CD4-positive, alpha-beta T cell (primary cell): Measurements from ENCODE around the gene COX19. TPM values are rescaled to one million over a fixed set of nuclear protein-coding genes. Genes with fewer than 3 reads are reported as not detected.

Experiments
- ATAC-seq: fragments of 200-7000 bp; cut with Tn5 transposase; one replicate; pipeline ENCODE4 v1.10.0; 2022; ENCODE audit warnings: mild to moderate bottlenecking; ENCODE audit not compliant: poor library complexity
- CTCF ChIA-PET: fragments of 350-600 bp; sonication (Branson Sonifier 250); formaldehyde crosslinking; loops from one replicate; lab custom pipeline; 2021; ENCODE audit warnings: antibody characterized with exemption, inconsistent platforms; lab: Charles Lee
- POLR2A ChIA-PET: fragments of 350-600 bp; sonication (Branson Sonifier 250); formaldehyde crosslinking; loops from one replicate; lab custom pipeline; 2021; ENCODE audit warnings: antibody characterized with exemption, inconsistent platforms; lab: Charles Lee
- DNase-seq, 14 experiments: peaks; one replicate each; pipeline ENCODE4 v3.0.0-alpha.2; 2013 to 2020; ENCODE audit warnings: mixed read lengths in 2 of 14
- H3K27ac ChIP-seq, 2 donors: one replicate each; pipeline versions ENCODE4 v1.5.1 to v1.7.0; 2013; ENCODE audit warnings: low read length in 2 of 2, low read depth in 1 of 2, mild to moderate bottlenecking in 1 of 2
- H3K27me3 ChIP-seq, 2 experiments: 1 replicate in 1 of 2; 2 replicates in 1 of 2; pipeline versions ENCODE4 v1.6.1 to v1.7.0; 2013; ENCODE audit warnings: low read length in 2 of 2, control low read depth in 1 of 2, mild to moderate bottlenecking in 1 of 2, moderate library complexity in 1 of 2; ENCODE audit not compliant: insufficient read depth in 2 of 2, control insufficient read depth in 1 of 2
- H3K36me3 ChIP-seq: one replicate; pipeline ENCODE4 v1.6.1; 2013; ENCODE audit warnings: low read length, control low read depth; ENCODE audit not compliant: insufficient read depth
- H3K4me1 ChIP-seq: one replicate; pipeline ENCODE4 v1.6.1; 2013; ENCODE audit warnings: low read length, control low read depth; ENCODE audit not compliant: insufficient read depth
- H3K4me3 ChIP-seq: one replicate; pipeline ENCODE4 v1.5.1; 2013; ENCODE audit warnings: mild to moderate bottlenecking, low read length, moderate library complexity
- H3K9me3 ChIP-seq, 2 experiments: 1 replicate in 1 of 2; 2 replicates in 1 of 2; pipeline versions ENCODE4 v1.6.1 to v1.7.0; 2013; ENCODE audit warnings: low read length in 2 of 2, mild to moderate bottlenecking in 2 of 2, control low read depth in 1 of 2, moderate library complexity in 1 of 2; ENCODE audit not compliant: control insufficient read depth in 1 of 2, insufficient read depth in 1 of 2
- H3K27ac Mint-ChIP-seq: one replicate; pipeline ENCODE4 v1.8.0; 2020; ENCODE audit warnings: mixed read lengths
- H3K27me3 Mint-ChIP-seq: one replicate; pipeline ENCODE4 v1.8.0; 2021; ENCODE audit warnings: mixed read lengths
- H3K36me3 Mint-ChIP-seq: one replicate; pipeline ENCODE4 v1.8.0; 2021; ENCODE audit warnings: low read depth, mixed read lengths
- H3K4me1 Mint-ChIP-seq: one replicate; pipeline ENCODE4 v1.8.0; 2021; ENCODE audit warnings: low read depth, mixed read lengths
- H3K4me3 Mint-ChIP-seq: one replicate; pipeline ENCODE4 v1.8.0; 2020; ENCODE audit warnings: mild to moderate bottlenecking, mixed read lengths
- H3K9me3 Mint-ChIP-seq: one replicate; pipeline ENCODE4 v1.8.0; 2020; ENCODE audit warnings: mixed read lengths
- CTCF ChIP-seq: fragments of 200-600 bp; IDR thresholded peaks from one replicate; pipeline ENCODE4 v1.8.0; 2022; ENCODE audit warnings: antibody characterized with exemption, mild to moderate bottlenecking
- intact Hi-C, 2 experiments: fragments of 100-400 bp; cut with DNase I in 1 of 2; cut with micrococcal nuclease in 1 of 2; formaldehyde crosslinking; loops; one replicate each; pipeline versions ENCODE4 v1.15.1 to v1.9.0; 2023 to 2025; cut with DNase I, micrococcal nuclease
- total RNA-seq, 174 experiments: library from RNA in 2 of 174; stranded (reverse) in 2 of 174; gene quantifications; one replicate each; pipeline ENCODE4 v1.2.3 and lab custom pipeline; 2021 to 2026

Gene COX19
- total RNA-seq, 2 experiments from 2014 or later, result 47.7 to 51.8 TPM

- Histone ChIP-seq H3K4me1 (peaks cover 24% of the 10 kb centered on the region), H3K27me3 (peaks cover 4 to 8% of the 10 kb centered on the region in 2 experiments), H3K9me3 (peaks cover 0 to 11% of the 10 kb centered on the region in 2 experiments), H3K4me3 (no peak overlapping the region), H3K27ac (no peak overlapping the region), H3K36me3 (no peaks in the 10 kb centered on the region)
- Mint-ChIP-seq H3K36me3 (no peaks in the 10 kb centered on the region), H3K27ac (no peak overlapping the region), H3K4me1 (peaks cover 1% of the 10 kb centered on the region), H3K27me3 (peaks cover 21% of the 10 kb centered on the region), H3K4me3 (no peak overlapping the region), H3K9me3 (no peaks in the 10 kb centered on the region)
- CTCF ChIA-PET, result no interaction called here
- DNase-seq, result no peak
- TF ChIP-seq CTCF, result no peak
- ATAC-seq, result no peak
- intact Hi-C loops, result loop anchor here in 1 of 2 experiments (10.0 kb wide), 1 partner anchor 634 kb away; no protein-coding TSS in a partner anchor
- POLR2A ChIA-PET, result interaction anchor here (0.9 kb wide), 1 partner anchor 202 kb away, joined by 3 read pairs; no protein-coding TSS in a partner anchor
Measured at GRCh38 chr7:958221-959200, 16.8 kb downstream of the COX19 start.

- H3K27ac Mint-ChIP-seq, result no peak overlapping the region
- ATAC-seq (no peak), DNase-seq (peak in 2 of 14 experiments; percentile 64 to 66)
- Histone ChIP-seq H3K27ac (no peak overlapping the region), H3K27me3 (peaks cover 8 to 17% of the 10 kb centered on the region in 2 experiments), H3K4me3 (no peak overlapping the region), H3K36me3 (no peaks in the 10 kb centered on the region), H3K9me3 (peaks cover 0 to 8% of the 10 kb centered on the region in 2 experiments), H3K4me1 (peaks cover 24% of the 10 kb centered on the region)
- no peaks in the 10 kb centered on the region for H3K36me3 Mint-ChIP-seq
- no peak overlapping the region for H3K4me3 Mint-ChIP-seq
- no peak for TF ChIP-seq CTCF
- H3K27me3 Mint-ChIP-seq, result peaks cover 21% of the 10 kb centered on the region
- intact Hi-C loops, result loop anchor here in 1 of 2 experiments (10.0 kb wide), 1 partner anchor 633 kb away; no protein-coding TSS in a partner anchor
- CTCF ChIA-PET, result no interaction called here
- H3K4me1 Mint-ChIP-seq, result no peaks in the 10 kb centered on the region
- H3K9me3 Mint-ChIP-seq, result no peaks in the 10 kb centered on the region
- POLR2A ChIA-PET, result interaction anchor here (0.9 kb wide), 1 partner anchor 203 kb away, joined by 3 read pairs; no protein-coding TSS in a partner anchor
Measured at GRCh38 chr7:957418-958220, 17.7 kb downstream of the COX19 start.

GRCh38 chr7:956031-956430, 19.3 kb downstream of the COX19 start:
- TF ChIP-seq CTCF, result no peak
- H3K36me3 ChIP-seq, result no peaks in the 10 kb centered on the region
- DNase-seq, result no peak
- no peaks in the 10 kb centered on the region for H3K9me3 ChIP-seq
- no peak overlapping the region for H3K27ac Mint-ChIP-seq
- peaks cover 21% of the 10 kb centered on the region for H3K4me1 ChIP-seq
- peaks cover 8 to 17% of the 10 kb centered on the region in 2 experiments for H3K27me3 ChIP-seq
- no peaks in the 10 kb centered on the region for H3K36me3 Mint-ChIP-seq
- H3K4me3 ChIP-seq, result no peak overlapping the region
- intact Hi-C loops, result loop anchor here in 1 of 2 experiments (10.0 kb wide), 1 partner anchor 631 kb away; no protein-coding TSS in a partner anchor
- peaks cover 11% of the 10 kb centered on the region for H3K27me3 Mint-ChIP-seq
- CTCF ChIA-PET, result interaction anchor here (1.0 kb wide), 1 partner anchor 37 kb away, joined by 3 read pairs; no protein-coding TSS in a partner anchor
- H3K9me3 Mint-ChIP-seq, result no peaks in the 10 kb centered on the region
- H3K4me1 Mint-ChIP-seq, result no peaks in the 10 kb centered on the region
- POLR2A ChIA-PET, result interaction anchor here (0.8 kb wide), 1 partner anchor 19 kb away, joined by 3 read pairs; no protein-coding TSS in a partner anchor
- no peak overlapping the region for H3K27ac ChIP-seq
- no peak for ATAC-seq
- H3K4me3 Mint-ChIP-seq, result peak overlapping the region; percentile 85
